Heart left ventricle (tissue), 13 donors: ENCODE results near the gene WDHD1.

ENCODE experiments used
- CTCF ChIP-seq, 12 donors: fragments of 200-600 bp; sonication (generic) in 4 of 12; IDR thresholded peaks; one replicate each; pipeline versions ENCODE4 v1.5.0 to v1.8.0; 2018 to 2022; ENCODE audit warnings: antibody characterized with exemption in 12 of 12, mild to moderate bottlenecking in 5 of 12
- POLR2A ChIP-seq, 2 donors: fragments of 450-650 bp; IDR thresholded peaks; one replicate each; pipeline ENCODE4 v1.6.1; 2017; ENCODE audit warnings: antibody characterized with exemption in 2 of 2, mild to moderate bottlenecking in 2 of 2, moderate library complexity in 2 of 2
- donor health status: ischemic (EF 13 %, LVEDD 7.1; RV severe dilation, severe dysfunction).
- donor health status: DM: no; HTN: yes; CAD: no.
- donor health status: DM: no; HTN: no; CAD: no.
- donor health status: ischemic (EF 25% LVEDD 6.9; RV normal size, moderate dysfunction).
- donor health status: ischemic (EF 25% LVEDD 5.7; RV mildly dilated, moderate dysfunction).
- donor health status: ischemic (EF 35%, LVEDD 5.7; RV mildly dilated, moderate dysfunction).
- donor health status: nonischemic (EF 11% LVEDD 7.7; RV severe dilation, severe dysfunction).
- donor health status: DM: yes; HTN: yes; CAD: no.
- donor health status: PGD.
- donor health status: ischemic (EF 29% LVEDD 5.4; RV normal size, mild dysfunction).
- donor health status: nonischemic (EF 23%, LVEDD 6.1; RV moderate dilation, normal function).

DNA sequence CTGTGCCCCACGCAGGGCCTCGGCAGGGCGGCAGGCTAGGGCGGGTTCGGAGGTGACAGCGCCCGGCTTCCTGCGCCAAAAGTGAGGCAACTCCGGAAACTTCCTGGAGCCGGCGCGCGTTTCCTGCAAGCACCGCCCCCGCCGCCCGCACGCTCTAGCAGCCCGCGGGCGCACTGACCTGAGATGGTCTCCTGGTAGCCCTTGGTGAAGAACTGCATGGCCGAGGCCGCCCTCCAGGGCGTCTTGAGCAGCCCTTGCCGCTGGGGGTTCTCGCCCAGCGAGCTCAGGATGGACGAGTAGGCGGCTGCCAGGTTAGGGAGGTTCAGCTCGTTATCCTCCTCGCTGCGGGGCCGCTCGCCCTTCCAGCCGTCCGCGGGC is 124.8 kb downstream of the WDHD1 start:
- TF ChIP-seq CTCF (IDR thresholded peaks at IDR 0.05) (peak in 1 of 12 donors; percentile 7), POLR2A (IDR thresholded peaks at IDR 0.05) (no peak)
